Endothelial cell of hepatic sinusoid (primary cell): ENCODE measurements around the gene ACTR6.
"Not testable (repeated sequence)": the region's sequence is repeated elsewhere in the genome, so short reads cannot be mapped to it uniquely, and the experiment has no call there.

Experiments
- in situ Hi-C: cut with HindIII; loops from 2 replicates; pipeline ENCODE4 v1.10.0; 2017; ENCODE audit warnings: low sequenced_read_pairs

The ACTR6 gene

DNA sequence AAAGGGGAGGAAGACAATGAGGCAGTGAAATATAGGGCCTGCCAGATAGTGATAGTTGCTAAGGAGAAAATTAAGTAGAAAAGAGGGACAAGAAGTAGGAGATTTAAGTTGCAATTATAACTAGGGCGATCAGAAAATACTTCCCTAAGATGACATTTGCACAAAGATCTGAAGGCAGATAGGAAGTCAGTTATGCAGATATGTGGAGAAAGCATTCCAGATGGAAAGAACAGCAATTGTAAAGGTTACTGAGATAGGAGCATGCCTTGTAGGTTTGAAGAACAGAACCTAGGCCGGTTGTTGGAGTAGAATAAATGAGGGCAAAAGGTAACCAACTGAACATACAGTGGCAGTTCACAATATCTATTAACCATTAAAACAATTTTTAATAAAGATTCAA is 21.4 kb upstream of the ACTR6 start:
- in situ Hi-C loops = no loop called here

DNA sequence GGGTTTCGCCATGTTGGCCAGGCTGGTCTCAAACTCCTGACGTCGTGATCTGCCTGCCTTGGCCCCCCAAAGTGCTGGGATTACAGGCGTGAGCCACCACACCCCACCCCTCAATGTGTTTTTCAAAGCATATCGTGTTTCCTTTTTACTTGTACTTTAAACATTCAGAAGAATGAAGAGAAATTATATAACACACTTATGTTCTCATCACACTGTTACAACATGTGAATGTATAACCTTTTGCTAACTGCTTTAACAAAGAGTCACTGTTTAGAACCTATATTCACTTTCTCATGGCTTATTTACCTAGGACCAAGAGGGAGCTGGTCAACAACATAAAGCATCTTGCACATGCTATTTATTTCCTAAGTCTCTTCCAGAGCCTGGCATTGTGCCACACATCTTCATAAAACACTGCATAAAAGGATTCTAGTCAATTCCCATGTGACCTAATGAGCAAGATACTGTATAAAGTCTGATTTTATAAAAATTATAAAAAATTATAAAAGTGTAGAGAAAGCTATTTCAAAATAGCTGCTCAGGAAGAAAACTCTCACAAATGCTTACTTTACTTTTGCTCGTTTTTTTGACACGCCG is 16.0 kb upstream of the ACTR6 start:
- in situ Hi-C loops = no loop called here

DNA sequence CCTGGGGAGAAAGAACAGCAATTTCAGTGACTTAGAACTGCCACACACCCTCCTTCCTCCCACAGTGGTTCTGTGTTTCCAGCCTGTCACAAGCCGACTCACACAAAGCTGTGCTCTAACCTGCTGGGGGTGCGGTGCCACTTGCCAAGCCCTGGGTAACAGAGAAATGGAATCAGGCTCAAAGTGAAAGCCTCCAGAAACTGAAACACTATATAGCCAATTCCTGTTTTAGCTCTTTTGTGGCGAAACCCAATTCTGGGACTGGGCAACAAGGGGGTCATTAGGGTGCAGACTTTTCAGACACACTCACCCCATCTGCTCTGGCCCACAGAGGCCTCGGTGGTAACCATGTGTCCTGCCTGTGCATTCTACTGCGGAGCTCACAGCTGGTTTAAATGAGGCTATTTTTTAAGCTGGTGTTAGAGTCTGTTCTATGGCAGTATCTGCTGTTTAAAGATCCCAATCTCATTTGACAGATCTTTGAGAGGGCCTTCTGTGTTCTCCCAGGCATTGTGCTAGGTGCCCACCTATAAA is 15.2 kb upstream of the ACTR6 start:
- in situ Hi-C loops = no loop called here

DNA sequence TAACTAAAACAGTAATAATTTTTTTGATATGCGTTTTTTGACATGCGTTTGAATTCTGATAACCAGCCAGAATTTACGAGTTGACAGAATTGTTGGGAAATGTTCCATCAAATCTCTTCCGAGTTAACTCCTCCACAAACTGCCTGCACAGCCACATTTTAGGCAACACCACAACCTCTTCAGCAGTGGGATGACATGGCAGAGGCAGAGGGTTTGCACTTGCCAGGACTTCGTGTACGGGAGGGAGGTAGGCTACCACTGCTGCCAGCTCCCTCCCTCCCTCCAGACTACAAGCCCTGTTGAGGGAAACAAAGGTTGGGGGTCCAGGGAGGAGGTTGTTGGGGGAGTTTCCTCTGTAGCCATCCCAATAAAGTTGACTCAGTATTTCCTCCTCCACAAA is 14.5 kb upstream of the ACTR6 start:
- in situ Hi-C loops = no loop called here

DNA sequence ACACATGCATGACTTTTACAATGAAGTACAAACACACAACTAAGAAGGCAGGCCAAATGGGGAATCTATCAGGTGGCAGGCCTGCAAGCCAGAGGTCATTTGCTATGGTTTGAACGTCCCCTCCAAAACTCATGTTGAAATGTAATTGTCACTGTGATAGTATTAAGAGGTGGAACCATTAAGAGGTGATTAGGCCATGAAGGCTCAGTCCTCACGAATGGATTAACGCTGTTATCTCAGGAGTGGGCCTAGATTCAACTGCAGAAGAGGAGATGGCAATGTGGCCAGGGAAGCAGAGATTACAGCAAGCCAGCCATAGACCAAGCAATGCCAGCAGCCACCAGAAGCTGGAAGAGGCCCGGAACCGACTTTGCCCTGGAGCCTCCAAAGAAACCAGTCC is 13.5 kb upstream of the ACTR6 start:
- in situ Hi-C loops = no loop called here

DNA sequence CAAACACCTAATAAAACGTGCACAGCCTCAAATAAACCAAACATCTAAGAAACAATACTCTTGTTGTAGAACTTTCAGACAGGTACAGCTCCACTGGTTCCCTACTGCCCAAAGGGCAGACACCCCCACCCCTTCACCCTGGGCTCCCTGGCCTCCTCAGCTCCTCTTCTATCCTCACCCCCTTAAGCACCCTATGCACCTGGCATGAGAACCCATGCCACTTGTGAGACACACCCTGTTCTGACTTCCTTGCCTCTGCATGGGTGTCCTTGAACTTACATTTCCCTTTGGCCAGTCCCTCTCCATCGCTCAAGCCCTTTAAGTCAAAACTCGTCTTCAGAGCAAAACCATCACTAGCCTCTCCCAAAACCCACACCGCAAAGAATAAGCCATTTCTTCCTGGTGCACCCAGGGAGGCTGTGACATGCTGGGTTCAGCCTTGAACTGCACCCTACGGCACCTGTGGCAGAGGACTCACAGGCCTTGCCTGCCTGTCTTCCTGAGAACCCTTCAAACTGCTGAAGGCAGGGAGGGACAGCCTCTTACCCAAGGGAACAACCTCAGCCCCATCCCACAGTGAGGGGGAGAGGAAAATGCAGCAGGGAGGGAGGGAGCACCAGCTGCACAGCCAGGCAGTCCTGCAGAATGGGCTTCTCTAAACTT is 12.6 kb upstream of the ACTR6 start:
- in situ Hi-C loops = no loop called here

DNA sequence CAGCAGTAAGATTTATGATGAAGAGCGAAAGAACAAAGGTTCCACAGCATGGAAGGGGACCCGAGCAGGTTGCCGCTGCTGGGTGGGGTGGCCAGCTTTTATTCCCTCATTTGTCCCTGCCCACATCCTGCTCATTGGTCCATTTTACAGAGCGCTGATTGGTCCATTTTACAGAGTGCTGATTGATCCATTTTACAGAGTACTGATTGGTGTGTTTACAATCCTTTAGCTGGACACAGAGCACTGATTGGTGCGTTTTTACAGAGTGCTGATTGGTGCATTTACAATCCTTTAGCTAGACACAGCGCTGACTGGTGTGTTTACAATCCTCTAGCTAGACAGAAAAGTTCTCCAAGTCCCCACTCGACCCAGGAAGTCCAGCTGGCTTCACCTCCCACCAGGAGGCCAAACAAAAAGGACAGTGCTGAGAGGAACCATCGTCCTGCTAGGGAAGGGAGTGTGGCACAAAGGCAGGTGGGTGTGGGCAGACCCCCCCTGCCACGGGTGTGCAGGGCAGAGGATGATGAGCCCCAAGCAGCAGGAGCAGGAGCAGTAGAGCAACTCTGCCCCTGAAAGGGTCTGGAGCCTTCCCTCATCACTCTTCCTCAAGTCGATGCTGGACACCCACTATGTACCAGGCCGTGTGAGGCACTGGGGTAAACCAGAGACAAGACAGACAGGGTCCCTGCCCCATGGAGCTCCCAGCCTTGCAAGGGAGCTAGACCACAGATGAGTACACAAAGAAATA is 11.6 kb upstream of the ACTR6 start:
- in situ Hi-C loops = not testable (repeated sequence)

DNA sequence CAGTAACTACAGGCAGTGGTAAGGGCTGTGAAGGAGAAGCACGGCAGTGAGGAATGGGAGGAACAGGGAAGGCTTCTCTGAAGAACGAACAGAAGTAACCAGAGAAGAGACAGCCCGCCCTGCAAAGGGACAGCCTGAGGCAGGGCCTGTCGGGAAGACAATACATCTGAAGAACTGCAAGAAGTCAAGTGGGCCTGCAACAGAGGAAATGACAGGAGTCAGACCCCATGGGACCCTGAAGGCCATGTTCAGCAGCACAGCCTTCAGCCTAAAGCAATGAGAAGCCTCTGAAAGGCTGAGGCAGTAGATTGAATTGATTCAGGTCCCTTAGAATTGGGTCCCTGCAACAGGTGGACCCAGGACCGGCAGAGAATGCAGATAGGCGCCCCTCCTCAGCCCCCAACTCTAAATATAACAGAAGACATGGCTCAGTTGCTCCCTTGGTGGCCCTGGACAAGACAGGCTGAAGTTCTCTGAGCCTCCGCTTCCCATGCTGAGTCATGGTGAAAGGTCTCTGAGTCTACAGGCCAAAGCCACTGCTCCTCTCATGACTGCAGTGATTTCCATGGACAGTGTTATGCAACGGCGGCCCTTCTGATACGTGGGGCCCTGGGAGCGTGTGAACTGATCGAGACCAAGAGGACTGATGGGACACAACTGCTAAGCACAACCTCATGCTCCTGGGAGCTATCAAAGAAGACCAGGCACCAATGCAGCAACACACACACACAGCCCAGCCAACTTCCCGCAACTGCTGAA is 10.8 kb upstream of the ACTR6 start:
- in situ Hi-C loops = no loop called here

DNA sequence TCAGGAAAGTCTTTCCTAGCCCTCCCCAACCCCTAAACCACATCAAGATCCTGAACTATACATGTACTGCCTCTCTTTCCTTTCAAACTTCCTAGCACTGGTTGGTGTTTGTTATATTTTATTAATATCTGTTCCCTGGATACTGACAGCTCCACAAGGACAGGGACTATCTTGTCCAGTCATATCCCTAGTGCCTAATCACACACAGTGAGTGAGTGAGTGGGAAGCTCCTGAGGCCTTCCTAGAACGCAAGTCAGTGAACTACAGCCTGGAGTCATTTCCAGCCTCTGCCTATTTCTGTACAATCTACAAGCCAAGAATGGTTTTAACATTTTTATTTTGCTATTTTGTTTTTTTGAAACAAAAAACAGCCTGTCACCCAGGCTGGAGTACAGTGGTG is 7.5 kb upstream of the ACTR6 start:
- in situ Hi-C loops = no loop called here

DNA sequence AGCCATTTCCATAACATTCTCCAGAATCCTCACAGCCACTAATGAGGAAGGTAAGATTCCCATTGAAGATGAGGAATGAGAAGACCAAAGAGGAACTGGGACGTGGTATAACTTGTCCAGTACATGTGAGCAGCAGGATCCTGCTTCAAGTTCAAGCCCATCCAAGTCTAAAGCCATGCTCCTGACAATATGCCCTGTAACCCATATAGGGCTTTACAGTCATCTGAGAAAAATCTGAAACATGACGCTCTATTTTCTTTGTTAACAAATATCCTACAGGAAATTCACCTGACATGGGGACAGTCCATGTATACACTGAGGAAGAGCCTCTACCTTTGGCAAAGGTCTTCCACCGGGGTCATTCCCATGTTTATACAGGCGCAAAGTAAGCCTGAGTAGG is 3.1 kb upstream of the ACTR6 start:
- in situ Hi-C loops = no loop called here

DNA sequence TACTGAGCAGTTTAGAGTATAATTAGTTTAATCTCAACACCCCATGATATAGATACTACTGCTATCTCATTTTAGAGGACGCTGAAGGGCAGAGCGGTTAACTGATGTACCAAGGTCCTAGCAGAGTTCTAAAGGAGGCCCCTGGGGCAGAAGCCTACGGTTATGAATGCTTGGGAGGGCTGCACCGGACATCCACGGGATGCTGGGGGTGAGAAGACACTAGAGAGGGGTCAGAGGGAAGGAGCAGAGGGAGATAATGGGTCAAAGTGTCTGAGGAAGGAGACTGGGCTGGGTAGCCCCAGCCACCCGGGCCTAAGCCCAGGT is 1.6 kb upstream of the ACTR6 start:
- in situ Hi-C loops = no loop called here

DNA sequence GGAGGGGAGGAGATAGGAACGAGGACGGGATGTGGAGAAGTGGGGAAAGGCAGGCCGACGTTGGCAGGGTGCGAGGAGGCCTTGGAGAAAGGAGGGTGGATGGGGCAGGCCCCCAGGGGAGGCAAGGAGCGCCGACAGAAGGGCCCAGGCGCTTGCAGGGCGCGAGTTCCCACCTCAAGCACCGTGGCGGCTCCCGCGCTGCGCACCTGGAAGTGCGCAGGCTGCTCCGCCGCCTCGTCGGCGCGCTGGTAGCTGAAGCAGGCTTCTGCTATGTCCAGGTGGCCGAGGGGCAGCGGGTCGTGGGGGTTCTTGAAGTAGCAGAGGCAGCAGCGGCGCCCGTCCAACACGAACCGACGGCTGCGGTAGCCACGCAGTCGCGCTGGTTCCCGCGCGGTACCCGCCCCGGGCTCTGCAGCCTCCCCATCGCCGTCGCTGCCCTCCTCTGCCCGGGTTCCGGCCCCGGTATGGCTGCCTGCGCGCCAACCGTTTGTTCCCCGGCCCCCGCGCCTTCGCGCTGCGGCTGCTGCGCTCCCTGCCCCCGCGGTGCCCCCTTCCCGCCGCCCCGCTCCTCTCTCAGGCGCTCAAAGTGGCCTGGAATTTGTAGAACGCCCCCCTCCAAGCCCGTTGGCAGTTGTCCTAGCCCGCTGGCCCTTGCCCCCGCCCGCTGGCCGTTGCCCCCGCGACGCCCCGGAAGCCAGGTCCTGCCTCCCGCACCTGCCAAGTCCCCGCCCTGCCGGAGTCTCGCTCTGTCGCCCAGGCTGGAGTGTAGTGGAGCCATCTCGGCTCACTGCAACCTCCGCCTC is 1.1 kb upstream of the ACTR6 start:
- in situ Hi-C loops = no loop called here

DNA sequence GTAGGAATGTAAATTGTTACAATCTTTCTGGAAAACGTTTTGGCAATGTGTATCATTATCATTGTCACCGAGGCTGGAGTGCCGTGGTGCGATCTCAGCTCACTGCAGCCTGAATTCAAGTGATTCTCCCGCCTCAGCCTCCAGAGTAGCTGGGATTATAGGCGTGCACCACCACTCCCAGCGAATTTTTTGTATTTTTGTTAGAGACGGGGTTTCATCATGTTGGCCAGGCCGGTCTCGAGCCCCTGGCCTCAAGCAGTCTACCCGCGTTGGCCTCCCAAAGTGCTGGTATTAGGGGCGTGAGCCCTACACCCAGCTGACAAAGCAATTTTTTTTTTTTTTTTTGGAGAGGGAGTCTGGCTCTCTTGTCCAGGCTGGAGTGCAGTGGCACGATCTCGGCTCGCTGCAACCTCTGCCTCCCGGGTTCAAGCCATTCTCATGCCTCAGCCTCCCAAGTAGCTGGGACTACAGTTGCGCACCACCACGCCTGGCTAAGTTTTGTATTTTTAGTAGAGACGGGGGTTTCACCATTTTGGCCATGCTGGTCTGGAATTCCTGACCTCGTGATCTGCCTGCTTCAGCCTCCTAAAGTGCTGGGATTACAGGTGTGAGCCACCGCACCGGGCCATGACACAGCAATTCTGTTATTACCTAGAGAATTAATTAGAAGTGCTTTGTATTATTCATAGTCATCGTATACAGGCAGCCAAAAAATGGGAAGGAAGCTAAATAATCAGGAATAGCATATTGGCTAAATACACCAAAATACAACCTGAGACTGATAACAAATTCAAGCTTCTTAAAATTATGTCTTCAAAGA is 1.2 kb downstream of the ACTR6 start:
- in situ Hi-C loops = no loop called here

DNA sequence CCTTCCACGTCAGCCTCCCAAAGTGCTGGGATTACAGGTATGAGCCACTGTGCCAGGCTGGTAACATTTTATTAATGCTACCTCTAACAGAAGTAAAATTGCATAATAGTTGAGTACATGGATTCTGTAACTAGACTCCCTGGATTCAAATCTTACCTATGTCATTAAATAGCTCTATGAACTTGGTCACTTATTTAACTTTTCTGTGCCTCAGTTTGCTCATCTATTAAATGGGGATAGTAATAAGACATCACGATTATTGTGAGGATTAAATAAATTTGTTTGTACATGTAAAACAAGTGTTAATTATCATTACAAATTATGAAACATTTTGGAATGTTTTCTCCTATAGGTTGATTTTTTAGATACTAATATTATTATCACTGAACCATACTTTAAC is 6.7 kb downstream of the ACTR6 start:
- in situ Hi-C loops = no loop called here

DNA sequence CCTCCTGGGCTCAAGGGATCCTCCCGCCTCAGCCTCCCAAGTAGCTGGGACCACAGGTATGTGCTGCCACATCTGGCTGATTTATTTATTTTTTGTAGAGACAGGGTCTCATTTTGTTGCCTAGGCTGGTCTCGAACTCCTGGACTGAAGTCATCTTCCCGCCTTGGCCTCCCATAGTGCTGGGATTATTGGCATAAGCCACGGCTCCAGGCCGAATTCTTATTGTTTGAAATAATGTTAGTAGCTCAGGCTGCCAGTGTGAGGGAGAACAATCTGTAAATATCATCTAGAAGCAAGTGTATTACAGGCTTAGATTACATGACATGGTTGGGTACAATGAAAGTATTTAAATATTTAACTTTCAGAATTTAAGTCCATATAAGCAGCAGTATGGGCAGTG is 8.2 kb downstream of the ACTR6 start:
- in situ Hi-C loops = no loop called here

DNA sequence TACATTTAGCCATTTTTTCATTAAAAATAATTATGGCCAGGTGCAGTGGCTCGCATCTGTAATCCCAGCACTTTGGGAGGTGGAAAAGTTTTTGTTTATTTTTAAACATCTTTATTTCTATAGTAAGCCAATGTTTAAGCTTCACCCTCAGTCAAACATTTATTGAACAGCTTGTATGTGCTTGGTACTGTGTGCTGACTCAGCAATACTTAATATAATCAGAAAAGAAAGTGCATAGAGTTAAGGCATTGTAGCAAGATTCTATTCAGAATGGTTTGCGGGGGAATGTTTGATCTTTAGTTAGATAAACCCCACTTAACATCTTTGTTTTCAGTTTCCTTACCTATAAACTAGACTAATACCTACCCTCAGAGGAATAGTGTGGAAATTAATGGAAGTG is 11.1 kb downstream of the ACTR6 start:
- in situ Hi-C loops = no loop called here

DNA sequence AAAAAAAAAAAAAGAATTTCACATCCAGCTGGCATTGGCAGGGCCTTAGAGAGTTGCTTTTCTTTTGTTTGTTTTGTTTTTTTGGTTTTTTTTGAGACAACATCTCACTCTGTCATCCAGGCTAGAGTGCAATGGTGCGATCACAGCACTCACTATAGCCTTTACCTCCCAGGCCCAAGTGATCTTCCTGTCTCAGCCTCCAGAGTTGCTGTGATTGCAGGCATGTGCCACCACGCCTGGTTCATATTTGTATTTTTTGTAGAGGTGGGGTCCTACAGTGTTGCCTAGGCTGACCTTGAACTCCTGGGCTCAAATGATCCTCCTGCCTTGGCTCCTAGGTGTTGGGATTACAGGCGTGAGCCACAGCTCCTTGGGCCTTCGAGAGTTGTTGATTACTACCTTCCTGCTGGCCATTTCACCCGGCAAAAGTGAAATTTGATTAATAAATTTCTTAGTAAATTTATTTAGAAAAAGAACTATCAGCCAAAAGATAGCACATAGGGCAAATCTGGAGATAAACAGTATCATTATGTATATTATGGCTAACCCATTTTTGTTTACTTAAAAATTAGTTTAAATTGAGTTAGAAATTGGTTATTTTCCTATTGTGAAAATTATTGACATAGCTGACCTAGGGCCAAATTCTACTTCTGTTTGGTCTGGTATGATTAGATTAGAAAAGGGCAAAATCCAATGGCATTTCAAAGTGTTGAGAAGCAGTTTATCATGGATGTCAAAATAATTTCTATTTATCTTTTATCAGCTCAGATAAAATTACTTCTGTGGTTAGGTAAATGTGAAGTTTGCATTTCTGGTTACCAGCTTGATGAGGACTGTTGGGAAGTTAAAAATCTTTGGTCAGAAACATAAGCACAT is 12.6 kb downstream of the ACTR6 start:
- in situ Hi-C loops = no loop called here

DNA sequence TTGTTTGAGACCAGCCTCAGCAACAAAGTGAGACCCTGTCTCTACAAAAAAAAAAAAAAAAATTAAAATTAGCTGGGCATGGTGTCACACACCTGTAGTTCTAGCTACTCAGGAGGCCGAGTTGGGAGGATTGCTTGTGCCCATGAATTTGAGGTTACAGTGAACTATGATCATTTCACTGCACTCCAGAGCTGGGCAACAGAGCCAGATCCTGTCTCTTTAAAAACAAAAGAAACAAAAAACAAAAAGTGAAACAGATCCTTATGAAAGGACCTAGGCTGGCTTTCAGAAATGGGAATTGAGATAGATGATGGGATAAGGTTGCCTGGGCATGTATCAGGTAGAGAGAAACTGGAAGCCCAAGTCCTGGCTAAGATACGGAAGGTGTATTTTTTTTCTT is 13.9 kb downstream of the ACTR6 start:
- in situ Hi-C loops = no loop called here

DNA sequence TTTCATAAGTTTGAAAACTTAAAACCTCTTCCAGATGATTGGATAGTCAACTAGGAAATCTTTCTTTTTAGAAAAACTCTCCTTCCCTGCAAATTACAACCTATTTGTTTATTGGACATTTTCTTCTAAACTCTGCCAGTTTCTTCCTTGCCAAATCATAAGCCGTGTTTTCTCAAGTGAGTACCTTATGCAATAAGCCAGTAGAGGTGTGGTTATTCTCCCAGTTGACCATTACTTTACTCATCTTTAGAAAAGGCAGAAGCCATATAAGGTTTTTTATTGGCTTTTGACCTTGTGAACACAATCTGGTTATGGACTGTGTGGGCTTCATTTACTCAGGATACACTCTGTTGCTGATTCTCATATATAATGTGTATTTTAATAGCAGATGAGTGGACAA is 14.6 kb downstream of the ACTR6 start:
- in situ Hi-C loops = no loop called here
